PC-3 (cell line): ENCODE measurements around the gene BTBD2. TPM values are rescaled to one million over a fixed set of nuclear protein-coding genes. Genes with fewer than 3 reads are reported as not detected.

ENCODE experiments used
- ATAC-seq: fragments of 200-7000 bp; cut with Tn5 transposase; 2 replicates; pipeline ENCODE4 v1.9.1; 2020; ENCODE audit warnings: mild to moderate bottlenecking, moderate library complexity
- BruUV-seq: library from RNA; stranded (reverse); fragments of 400-500 nt; replicated peaks from 2 replicates; lab custom pipeline; 2021; lab: Mats Ljungman, UMichigan
- CTCF ChIA-PET: fragments of 300-600 bp; sonication (Branson Sonifier 250); formaldehyde crosslinking; loops from one replicate; lab custom pipeline; 2022; ENCODE audit warnings: antibody characterized with exemption; lab: Charles Lee
- POLR2A ChIA-PET: fragments of 300-600 bp; sonication (Branson Sonifier 250); formaldehyde crosslinking; loops from one replicate; lab custom pipeline; 2022; ENCODE audit warnings: antibody characterized with exemption; ENCODE audit not compliant: unreplicated experiment; lab: Charles Lee
- DNase-seq: peaks from one replicate; pipeline ENCODE4 v3.0.0-alpha.2; 2015
- H2AFZ ChIP-seq: fragments of 300-600 bp; sonication (generic); 2 replicates; pipeline ENCODE4 v1.6.0; 2016; ENCODE audit warnings: antibody characterized with exemption, low read length
- H3F3A ChIP-seq: fragments of 300-600 bp; sonication (generic); one replicate; pipeline ENCODE4 v1.6.0; 2017; ENCODE audit warnings: antibody characterized with exemption, low read length, control low read depth, mild to moderate bottlenecking; ENCODE audit not compliant: unreplicated experiment
- H3K27ac ChIP-seq: fragments of 300-600 bp; sonication (generic); 2 replicates; pipeline ENCODE4 v1.5.1; 2016; ENCODE audit warnings: mild to moderate bottlenecking, low read length
- H3K27me3 ChIP-seq: fragments of 300-600 bp; sonication (generic); 2 replicates; pipeline ENCODE4 v1.6.1; 2016; ENCODE audit warnings: low read length, mixed read lengths
- H3K36me3 ChIP-seq: fragments of 300-600 bp; sonication (generic); 2 replicates; pipeline ENCODE4 v1.6.1; 2016; ENCODE audit warnings: low read depth, mixed run types, low read length, mixed read lengths
- H3K4me1 ChIP-seq: fragments of 300-600 bp; sonication (generic); 2 replicates; pipeline ENCODE4 v1.5.1; 2016; ENCODE audit warnings: low read length; ENCODE audit not compliant: insufficient read depth
- H3K4me2 ChIP-seq: fragments of 300-600 bp; sonication (generic); 2 replicates; pipeline ENCODE4 v1.6.0; 2016; ENCODE audit warnings: low read length
- H3K4me3 ChIP-seq: fragments of 300-600 bp; sonication (generic); 2 replicates; pipeline ENCODE4 v1.5.1; 2016; ENCODE audit warnings: mild to moderate bottlenecking, low read length, mixed read lengths
- H3K79me2 ChIP-seq: fragments of 300-600 bp; sonication (generic); 2 replicates; pipeline ENCODE4 v1.6.1; 2017; ENCODE audit warnings: low read length, mixed read lengths
- H3K9ac ChIP-seq: fragments of 300-600 bp; sonication (generic); 2 replicates; pipeline ENCODE4 v1.6.0; 2016; ENCODE audit warnings: mild to moderate bottlenecking, low read length
- H3K9me2 ChIP-seq: fragments of 300-600 bp; sonication (generic); replicated peaks from 2 replicates; pipeline ENCODE4 v1.6.1; 2016; ENCODE audit warnings: mixed run types, low read length, mixed read lengths
- H3K9me3 ChIP-seq: fragments of 300-600 bp; sonication (generic); 2 replicates; pipeline ENCODE4 v1.6.1; 2016; ENCODE audit warnings: low read length, mixed read lengths
- H4K20me1 ChIP-seq: fragments of 300-600 bp; sonication (generic); 2 replicates; pipeline ENCODE4 v1.6.1; 2016; ENCODE audit warnings: low read length, mixed read lengths
- CTCF ChIP-seq: fragments of 300-600 bp; sonication (generic); conservative IDR thresholded peaks from 2 replicates; pipeline ENCODE4 v1.5.1; 2017; ENCODE audit warnings: antibody characterized with exemption, low read depth, mild to moderate bottlenecking, low read length
- EZH2 ChIP-seq: fragments of 300-600 bp; sonication (generic); IDR thresholded peaks from one replicate; pipeline ENCODE4 v1.6.1; 2017; ENCODE audit warnings: antibody characterized with exemption, mild to moderate bottlenecking, low read length; ENCODE audit not compliant: unreplicated experiment
- EZH2phosphoT487 ChIP-seq: fragments of 300-600 bp; sonication (generic); IDR thresholded peaks from 2 replicates; pipeline ENCODE4 v1.6.1; 2018; ENCODE audit warnings: mild to moderate bottlenecking, antibody characterized with exemption, low read length, borderline replicate concordance
- intact Hi-C: fragments of 100-400 bp; cut with micrococcal nuclease; formaldehyde crosslinking; loops from 2 replicates; pipeline ENCODE4 v1.9.0; 2023
- total RNA-seq: library from RNA; depleted of rRNA; stranded (reverse); fragments of >200 nt; gene quantifications from 2 replicates; pipeline ENCODE4 v1.2.3, GENCODE V29; 2014

The BTBD2 gene
- total RNA-seq, 1 experiment from 2014 or later, result 72.0 TPM

- peak overlapping the region; percentile 88 for H3K4me3 ChIP-seq
- no peak for DNase-seq
- H2AFZ ChIP-seq, result no peak overlapping the region
- H3K9me2 ChIP-seq, result no peaks in the 10 kb centered on the region
- ChIA-PET CTCF (no interaction called here), POLR2A (no interaction called here)
- peaks cover 17% of the 10 kb centered on the region; the same call in 1 of the 2 replicates for H3K4me1 ChIP-seq
- peak overlapping the region; percentile 51 for H3K27ac ChIP-seq
- H3K4me2 ChIP-seq, result peak overlapping the region; percentile 98
- H3K9me3 ChIP-seq, result no peaks in the 10 kb centered on the region
- H4K20me1 ChIP-seq, result 0 out of 2 replicates have a peak, but pooled peaks cover 9% of the 10 kb centered on the region
- no peak for ATAC-seq
- peak overlapping the region; percentile 78 for H3K9ac ChIP-seq
- intact Hi-C loops, result no loop called here
- H3K79me2 ChIP-seq, result peaks cover 62% of the 10 kb centered on the region
- TF ChIP-seq EZH2 (no peak), CTCF (no peak), EZH2phosphoT487 (no peak)
- H3F3A ChIP-seq, result no peaks in the 10 kb centered on the region
- no TSS peak for BruUV-seq
- no peaks in the 10 kb centered on the region for H3K36me3 ChIP-seq
- H3K27me3 ChIP-seq, result no peaks in the 10 kb centered on the region
Observed at GRCh38 chr19:1942934-1943555, 72.5 kb downstream of the BTBD2 start.

- H3K4me2 ChIP-seq, result peak overlapping the region; percentile 98
- peak; percentile 50 for ATAC-seq
- H3K79me2 ChIP-seq, result peaks cover 55% of the 10 kb centered on the region
- TF ChIP-seq EZH2phosphoT487 (no peak), EZH2 (no peak), CTCF (no peak)
- peaks cover 17% of the 10 kb centered on the region; the same call in 1 of the 2 replicates for H3K4me1 ChIP-seq
- no peaks in the 10 kb centered on the region for H3K9me3 ChIP-seq
- no peaks in the 10 kb centered on the region for H3K27me3 ChIP-seq
- peak overlapping the region; percentile 63 for H2AFZ ChIP-seq
- peak overlapping the region; percentile 78 for H3K9ac ChIP-seq
- H3K4me3 ChIP-seq, result peak overlapping the region; percentile 88
- 0 out of 2 replicates have a peak, but pooled peaks cover 9% of the 10 kb centered on the region for H4K20me1 ChIP-seq
- no peaks in the 10 kb centered on the region for H3K36me3 ChIP-seq
- ChIA-PET POLR2A (no interaction called here), CTCF (no interaction called here)
- no peaks in the 10 kb centered on the region for H3K9me2 ChIP-seq
- no peaks in the 10 kb centered on the region for H3F3A ChIP-seq
- peak; percentile 63 for DNase-seq
- intact Hi-C loops, result no loop called here
- peak overlapping the region; percentile 51 for H3K27ac ChIP-seq
- TSS peak; percentile 45 for BruUV-seq
Observed at GRCh38 chr19:1942078-1942933, 73.2 kb downstream of the BTBD2 start.
